DMS 273 treated with DMSO at 0.1 percent for 48 hours (cell line): ENCODE results near the gene SLC4A5.

Source experiments
- DNase-seq: peaks from one replicate; lab custom pipeline; 2025; lab: John Stamatoyannopoulos, UW

SLC4A5 gene, protein sequence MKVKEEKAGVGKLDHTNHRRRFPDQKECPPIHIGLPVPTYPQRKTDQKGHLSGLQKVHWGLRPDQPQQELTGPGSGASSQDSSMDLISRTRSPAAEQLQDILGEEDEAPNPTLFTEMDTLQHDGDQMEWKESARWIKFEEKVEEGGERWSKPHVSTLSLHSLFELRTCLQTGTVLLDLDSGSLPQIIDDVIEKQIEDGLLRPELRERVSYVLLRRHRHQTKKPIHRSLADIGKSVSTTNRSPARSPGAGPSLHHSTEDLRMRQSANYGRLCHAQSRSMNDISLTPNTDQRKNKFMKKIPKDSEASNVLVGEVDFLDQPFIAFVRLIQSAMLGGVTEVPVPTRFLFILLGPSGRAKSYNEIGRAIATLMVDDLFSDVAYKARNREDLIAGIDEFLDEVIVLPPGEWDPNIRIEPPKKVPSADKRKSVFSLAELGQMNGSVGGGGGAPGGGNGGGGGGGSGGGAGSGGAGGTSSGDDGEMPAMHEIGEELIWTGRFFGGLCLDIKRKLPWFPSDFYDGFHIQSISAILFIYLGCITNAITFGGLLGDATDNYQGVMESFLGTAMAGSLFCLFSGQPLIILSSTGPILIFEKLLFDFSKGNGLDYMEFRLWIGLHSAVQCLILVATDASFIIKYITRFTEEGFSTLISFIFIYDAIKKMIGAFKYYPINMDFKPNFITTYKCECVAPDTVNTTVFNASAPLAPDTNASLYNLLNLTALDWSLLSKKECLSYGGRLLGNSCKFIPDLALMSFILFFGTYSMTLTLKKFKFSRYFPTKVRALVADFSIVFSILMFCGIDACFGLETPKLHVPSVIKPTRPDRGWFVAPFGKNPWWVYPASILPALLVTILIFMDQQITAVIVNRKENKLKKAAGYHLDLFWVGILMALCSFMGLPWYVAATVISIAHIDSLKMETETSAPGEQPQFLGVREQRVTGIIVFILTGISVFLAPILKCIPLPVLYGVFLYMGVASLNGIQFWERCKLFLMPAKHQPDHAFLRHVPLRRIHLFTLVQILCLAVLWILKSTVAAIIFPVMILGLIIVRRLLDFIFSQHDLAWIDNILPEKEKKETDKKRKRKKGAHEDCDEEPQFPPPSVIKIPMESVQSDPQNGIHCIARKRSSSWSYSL

DNA sequence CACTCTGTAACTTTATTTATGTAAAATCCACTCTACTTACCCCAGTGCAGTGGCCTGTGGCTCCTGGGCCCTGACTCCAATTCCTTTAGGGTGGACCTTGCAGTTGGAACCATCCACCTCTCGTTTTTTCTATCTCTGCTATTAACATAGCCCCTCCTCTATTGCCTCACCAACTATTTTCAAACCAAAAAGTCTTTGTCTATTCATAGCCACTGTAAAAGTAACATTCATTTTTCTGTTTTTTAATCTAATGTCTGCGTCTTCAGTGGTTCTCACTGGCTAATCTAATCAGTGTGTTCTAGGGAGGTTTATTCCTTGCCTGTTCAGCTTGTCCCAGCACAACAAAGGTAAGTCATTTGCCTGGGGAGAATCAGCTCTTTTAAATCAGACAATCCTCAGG is at the start of gene SLC4A5:
TSS of gene SLC4A5 (minus strand) at position 101 of the 400 bp plus-strand sequence. CDS start 28,393 bp downstream, outside the sequence.
- no peak for DNase-seq

DNA sequence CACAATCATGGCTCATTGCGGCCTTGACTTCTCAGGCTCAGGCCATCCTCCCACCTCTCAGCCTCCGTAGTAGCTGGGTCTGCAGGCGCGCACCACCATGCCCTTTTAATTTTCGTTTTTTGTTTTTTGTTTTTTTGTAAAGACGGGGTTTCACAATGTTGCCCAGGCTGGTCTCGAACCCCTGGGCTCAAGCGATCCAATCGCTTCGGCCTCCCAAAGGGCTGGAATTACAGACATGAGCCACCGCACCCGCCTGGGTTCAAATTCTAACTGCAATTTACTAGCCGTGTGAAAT is 49.2 kb upstream of the SLC4A5 start:
- no peak for DNase-seq

DNA sequence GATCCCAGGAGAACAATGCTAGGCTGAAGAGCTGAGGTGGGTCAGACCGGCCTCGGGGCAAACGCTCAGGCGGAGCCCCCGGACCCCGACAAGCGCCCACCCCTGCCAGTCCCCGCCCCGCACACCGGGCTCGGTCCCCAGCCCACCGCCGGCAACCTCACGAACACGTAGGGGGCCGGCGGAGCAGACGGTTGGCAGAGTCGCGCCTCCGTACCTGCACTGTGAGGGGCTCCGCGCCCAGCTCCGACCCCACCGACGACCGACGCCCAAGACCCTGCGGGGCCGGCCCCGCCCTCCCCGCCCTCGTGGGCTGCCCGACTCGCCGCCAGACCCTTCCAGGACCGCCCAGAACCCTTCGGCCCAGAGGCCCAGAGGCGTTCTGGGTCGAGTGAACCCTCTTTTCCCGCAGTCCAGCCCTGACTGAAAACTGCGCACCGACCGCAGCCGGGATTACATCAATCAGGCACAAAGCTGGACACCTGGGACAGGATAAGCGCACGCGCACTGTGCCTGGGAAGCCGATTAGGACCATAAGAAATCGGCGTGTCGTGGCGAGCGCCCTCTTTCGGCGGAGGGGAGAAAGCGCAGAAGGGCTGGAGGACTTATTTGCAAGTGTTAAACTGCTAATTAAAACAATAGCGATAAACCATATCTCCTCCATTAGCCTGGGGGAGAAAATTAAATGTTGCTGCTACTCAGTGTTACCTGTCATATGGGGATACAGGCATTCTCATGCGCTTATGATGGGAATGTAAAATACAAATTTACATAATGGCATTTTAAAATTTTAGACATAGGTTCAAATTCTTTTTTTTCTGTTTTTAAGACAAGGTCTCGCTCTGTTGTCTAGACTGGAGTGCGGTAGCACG is 48.6 kb upstream of the SLC4A5 start:
- peak; percentile 84 for DNase-seq

DNA sequence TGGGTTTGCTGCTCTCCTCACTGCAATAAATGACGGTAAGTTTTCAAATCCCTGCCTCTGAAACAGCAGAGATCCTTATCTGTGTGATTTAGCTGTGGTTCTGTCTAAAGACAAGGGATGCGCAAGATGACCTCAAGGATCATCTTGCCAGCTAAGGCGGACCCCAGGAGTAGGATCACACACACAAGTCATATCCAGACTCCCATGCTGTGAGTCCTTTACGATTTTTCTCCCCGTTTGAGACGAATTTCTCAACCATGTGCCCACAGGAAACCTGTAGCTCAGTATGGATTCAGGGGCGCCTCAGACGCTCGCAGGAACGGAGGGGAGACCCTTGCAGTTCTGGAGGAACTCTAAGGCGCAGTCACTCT is 48.0 kb upstream of the SLC4A5 start:
- no peak for DNase-seq

DNA sequence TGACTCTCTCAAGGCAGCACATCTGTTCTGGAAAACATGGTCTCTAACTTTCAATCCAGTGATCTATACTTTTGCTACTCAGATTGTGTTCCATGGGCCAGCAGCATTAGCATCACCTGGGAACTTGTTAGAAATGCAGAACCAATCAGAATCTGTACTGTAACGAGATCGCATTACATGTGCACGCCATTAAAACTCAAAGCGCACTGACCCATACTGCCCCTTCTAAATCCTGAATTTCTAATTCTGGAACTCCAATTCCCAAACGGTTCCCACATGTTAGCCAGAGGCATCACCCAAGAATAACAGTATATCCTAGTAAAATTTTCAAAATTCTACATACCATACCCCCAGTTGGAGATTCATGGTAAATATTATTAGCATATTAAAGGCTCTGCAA is 47.4 kb upstream of the SLC4A5 start:
- no peak for DNase-seq

DNA sequence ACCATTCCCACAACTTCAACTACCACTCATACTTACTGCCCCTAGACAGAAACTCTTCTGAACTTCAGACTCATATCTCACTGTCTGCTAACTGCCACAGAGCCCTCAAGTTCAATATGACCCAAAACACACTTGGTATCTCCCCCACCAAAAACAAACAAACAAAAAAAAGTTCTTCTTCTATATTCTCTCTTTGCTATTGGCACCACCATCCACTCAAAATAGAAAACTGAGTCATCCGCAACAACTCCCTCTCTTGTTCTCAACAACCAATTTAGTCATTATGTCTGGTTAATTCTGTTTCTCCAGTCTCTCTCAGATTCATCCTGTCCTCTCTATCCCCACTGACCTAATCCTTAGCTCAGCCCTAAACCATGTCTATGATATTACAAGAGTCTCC is 44.1 kb upstream of the SLC4A5 start:
- DNase-seq = no peak

DNA sequence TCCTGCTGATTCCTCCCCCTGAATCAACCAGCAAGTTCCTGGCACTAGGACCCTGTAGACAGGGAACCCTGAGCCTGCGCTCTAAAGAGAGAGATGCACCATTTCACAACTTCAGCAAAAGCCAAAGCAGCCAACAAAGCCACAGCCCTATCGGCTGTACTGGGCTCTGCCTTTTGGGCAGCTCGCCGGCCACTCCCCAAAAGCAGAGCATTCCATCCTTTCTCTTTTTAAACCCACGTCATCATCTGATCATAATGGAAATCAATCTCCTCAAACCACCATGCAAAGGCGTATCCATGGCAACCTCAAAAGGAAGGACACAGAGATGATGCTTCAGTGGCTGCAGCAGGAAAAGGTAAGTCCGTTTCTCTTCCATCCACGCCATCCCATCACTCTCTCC is 42.2 kb upstream of the SLC4A5 start:
- no peak for DNase-seq

DNA sequence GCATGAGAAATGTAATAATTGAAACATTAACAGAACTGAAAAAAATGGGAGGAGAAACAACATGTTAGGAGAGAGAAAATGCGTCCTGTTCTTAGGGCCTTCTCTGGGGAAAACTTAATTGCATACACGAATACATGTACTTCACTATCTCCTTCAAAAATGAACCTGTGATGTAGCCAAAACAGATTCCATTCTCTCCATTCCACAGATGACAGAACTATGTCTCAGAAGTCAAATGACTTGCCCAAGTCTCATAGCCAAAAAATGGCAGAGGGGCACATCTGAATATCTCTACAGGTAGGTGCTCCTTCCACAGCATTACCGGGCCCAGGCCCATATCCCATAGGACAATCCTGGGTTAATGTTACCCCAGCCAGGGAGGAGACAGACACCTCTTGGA is 40.8 kb upstream of the SLC4A5 start:
- DNase-seq = no peak

DNA sequence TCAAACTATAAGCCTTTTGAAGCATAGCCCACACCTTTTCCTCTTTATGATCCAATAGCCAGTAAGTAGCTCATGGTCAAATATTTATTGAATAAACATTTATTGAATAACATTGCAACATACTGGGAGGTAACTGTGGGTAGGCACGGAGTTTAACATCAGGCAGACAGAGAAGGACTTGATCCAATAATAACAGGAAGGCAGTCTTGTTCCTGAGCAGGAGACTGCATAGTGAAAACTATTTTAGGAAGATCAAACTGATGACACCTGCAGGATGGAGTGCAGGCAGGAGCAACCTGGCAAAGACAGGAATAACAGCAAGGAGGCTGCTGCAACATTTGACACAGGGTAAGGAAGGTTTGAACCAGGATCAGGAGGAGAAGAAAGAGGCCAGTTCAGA is 40.0 kb upstream of the SLC4A5 start:
- no peak for DNase-seq

DNA sequence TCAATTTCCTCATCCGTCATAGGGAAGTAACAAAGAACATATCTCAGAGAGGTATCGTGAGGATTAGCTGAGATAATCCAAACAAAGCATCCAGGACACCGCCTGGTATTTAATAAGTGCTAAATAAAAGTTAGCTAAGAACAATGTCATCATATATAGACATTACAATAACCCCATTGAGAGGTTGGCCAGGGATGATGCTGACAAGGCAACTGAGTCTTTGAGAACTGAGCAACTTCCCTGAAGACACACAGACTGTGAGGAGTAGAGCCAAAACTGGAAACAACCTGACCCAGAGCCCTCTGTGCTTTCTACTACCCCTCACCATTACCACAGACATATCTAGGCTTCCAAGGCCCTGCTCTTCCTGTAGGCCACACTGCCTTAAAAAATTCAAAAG is 38.5 kb upstream of the SLC4A5 start:
- no peak for DNase-seq

DNA sequence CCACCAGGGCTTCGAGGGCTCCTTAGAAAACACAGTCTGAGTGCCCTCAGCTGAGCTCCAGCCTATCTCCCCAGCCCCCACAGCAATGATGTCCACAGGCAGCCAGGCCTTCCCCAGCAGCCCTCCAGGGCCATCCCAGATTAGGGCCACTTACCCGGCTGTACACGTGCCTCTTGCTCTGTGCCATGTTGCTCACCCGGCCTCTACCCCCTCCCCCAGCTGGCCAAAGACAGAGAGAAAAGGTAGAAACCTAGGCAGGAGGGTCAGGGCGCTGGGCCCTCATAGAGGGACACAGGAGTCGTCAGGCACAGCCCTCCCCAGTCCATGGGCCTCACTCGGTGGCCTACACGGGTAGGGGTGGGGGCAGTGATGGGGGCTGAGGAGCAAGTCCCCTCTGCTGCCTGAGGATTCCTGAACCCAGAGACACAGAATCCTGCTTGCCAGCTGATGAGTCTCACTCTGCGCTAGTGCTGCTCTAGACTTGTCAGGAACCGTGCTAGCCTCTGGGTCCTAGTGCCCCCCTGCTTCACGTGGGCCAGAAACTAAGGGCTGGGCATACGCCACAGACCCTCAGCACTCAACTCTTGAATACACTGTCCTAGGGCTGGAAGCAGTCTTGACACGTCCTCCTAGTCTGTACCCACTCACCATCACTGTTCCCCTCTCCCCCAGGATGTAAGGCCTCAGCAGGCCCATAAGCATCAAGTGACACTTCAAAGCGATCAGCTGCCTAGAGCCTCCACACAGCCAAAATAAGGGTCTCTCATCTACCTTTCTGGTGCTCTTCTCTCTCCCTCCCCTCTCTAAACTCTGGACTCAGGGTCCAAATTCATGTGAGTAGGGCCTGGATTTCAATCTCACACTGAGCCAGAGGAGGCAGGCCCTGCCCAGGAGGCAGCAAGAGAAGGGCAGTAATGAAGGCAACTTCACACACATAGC is 36.9 kb upstream of the SLC4A5 start, which contains the start of gene DCTN1:
TSS of gene DCTN1 (minus strand) at position 461 of the 939 bp plus-strand sequence. CDS start at position 187, 274 bp downstream.
- no peak for DNase-seq

DNA sequence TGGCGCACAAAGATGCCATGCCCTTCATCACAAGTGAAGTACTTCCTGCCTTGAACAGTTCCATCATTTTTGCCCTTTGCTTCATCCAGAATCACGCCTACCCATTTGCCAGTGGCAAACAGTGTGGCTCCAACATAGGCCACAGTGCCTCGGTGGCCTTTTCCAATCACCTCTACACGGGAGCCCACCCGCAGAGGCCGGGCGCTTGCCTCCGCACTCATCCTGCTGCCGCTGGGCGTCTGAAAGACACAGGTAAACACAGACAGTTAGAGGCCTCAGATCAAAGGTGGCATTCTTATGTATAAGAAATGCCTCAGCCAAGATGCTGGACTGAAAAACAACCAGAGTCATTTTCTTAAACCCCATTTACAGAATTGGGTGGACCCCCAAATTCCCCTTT is 34.8 kb upstream of the SLC4A5 start:
- DNase-seq = no peak

DNA sequence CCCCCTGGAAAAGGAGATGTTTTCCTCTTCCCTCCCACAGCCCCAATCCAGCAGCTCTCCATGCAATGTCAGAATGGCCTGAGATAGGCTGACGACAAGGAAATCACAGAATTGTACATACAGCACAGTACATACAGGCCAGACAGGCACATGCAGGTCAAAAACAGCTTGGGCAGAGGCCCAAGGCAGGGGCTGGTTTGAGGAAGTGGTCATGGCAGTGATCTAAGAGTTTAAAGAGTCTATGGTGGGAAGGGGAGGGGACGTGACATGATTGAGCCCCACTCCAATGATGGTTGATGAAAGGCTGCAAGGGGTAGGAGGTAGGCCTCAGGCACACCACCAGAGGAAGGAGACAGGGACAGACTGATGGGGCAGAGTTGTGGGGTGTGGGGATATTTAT is 32.6 kb upstream of the SLC4A5 start:
- no peak for DNase-seq

DNA sequence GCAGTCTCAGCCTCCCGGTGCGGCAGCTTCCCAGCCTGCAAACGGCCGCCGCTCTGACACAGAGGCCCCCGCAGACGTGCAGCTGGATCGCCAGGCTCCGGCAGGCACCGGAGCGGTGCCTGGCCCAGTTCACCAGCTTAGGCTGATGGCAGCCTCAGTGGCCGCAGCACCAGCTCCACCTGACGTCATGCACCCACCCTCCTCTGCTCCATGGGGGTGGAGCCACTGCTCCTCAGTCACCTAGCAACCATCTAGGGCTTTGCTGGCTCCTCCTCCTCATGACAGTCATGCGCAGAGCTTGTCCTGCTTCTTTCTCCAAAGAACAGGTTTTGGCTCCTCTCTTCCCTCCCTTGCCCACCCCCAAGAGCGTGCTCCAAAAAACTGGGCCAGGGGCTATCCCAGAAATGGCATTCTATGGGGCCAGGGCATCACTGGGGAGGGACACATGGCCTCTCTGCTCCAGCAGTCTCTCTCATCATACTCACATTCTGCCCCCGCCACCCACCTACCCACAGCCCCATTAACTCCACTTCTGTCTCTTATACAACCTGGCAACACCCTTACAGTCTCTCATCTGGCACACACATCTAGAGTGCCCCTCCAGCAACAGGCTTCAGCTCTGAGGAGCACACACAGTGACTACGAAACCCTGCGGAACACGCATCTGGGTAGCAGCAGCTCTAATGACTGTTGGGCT is 31.4 kb upstream of the SLC4A5 start:
- DNase-seq = peak; percentile 24

DNA sequence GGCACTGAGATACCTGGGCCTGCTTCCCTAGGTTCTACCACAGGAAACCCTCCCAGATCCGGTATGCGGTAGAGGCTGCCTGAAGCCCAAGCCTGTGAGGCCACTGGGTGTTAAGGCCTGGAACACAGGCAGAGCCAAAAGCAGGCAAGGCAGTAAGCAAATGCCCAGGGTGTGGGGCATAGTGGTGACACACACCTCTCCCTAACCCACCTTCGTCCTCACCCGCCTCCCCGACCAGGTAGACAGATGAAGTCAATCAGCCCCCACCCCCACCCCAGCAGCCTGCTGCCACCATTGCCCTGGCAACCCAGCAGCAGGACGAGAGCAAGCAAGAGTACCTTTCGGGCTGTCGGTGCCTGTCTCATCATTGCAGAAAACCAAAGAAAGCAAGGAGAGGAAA is 30.8 kb upstream of the SLC4A5 start:
- DNase-seq = no peak

DNA sequence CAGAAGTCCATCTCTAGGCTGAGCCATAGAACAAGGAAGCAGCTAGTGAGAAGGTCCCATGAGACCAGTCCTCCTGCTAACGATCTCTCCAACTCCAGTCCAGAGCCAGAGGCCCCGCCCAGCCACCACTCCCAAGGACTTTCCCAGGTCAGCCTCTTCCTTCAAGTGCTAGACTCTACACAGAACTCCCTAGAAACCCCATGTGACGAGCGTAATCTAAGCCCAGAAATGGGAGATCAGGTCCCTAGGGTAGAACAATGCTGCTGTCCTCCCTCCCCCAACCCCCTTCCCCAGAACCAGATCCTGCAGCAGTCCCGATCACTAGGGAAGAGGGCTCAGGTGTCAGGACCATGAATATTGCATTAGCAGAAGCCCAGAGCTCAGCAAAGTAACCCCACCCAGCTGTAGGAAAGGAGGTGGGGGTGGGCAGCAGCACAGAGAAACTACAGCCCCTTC is 30.0 kb upstream of the SLC4A5 start:
- DNase-seq = no peak

DNA sequence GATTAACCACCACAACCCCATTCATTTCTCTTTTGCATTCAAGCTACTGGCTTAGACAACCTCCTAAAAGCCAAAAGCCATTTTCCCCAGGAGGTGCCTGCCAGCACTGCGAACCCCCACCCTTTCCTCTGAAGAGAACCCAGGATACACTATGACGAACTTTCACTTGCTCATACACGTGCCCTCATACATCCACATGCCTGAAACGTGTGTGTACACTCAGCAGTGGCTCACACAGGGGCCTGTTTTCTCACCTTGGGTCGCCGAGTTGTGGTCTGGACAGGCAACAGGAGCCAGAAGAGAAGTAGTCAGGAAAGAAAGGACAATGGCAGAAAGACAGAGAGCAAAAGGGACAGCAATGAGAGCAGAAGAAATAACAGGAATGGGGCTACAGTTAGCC is 29.5 kb upstream of the SLC4A5 start:
- DNase-seq = no peak

DNA sequence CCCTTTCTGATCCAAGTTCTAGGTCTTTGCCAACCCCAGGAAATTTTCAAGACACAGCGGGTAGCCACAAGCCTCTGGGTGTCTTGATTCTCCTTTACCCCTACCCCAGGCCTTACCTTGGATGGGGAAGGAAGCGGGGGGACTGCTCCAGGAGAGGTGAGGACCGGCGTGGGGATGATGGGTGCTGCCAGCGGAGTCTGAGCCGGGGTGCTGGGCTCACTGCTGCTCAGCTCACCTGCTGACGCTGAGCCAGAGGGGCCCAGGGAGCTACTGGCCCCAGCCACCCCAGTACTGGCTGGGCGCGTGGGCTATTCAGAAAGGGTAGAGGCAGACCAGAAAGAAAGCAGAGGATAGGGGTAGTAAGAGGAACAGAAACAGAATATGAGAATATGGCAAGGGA is 28.2 kb upstream of the SLC4A5 start:
- DNase-seq = no peak

DNA sequence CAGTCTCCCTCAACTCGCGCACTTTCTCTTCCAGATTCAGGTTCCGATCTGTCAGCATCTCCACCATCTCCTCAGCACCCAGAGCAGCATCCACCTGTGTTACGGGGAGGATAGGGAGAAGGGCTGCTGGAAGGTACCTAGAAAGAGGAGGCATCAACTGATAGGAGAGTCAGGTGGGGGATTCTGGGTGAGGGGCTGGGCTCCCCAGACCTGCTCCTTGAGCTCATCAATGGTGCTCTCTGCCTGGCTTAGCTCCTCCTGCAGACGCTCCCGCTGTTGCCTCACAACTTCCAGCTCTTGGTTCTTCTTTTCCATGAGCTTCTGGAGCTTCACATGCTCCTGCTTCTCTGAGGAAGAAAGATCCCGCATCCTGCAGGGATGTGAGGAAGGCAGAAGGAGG is 26.8 kb upstream of the SLC4A5 start:
- DNase-seq = no peak

DNA sequence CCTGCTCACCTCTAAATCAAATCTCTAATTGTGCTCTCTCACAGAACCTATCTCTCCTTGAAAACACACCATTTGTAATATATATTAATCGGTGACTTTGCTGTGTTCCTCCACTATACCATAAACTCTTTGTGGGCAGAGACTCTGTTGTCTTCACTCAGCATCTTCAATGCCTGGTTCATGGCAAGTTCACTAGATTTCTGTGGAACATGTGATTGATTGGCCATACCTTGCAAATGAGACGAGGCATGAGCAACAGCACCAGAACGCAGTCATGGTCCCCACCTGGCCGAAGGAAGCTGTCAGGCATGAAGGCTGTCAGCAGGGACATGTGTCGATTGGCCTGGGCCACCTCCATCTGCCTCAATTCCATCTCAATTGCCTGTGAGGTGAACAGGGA is 25.3 kb upstream of the SLC4A5 start:
- no peak for DNase-seq
